ENCODE measurements around the gene AOC3. TPM values are rescaled to one million over a fixed set of nuclear protein-coding genes. Genes with fewer than 3 reads are reported as not detected.

Gene AOC3
- total and polyA plus RNA-seq, 8 donors, result 56.6 to 186 (median 156) TPM

- no peak overlapping the region for H3K4me3 ChIP-seq
- H3K9me3 ChIP-seq, result no peaks in the 10 kb centered on the region
- TF ChIP-seq CTCF (IDR thresholded peaks at IDR 0.05), result no peak
- no peaks in the 10 kb centered on the region for H3K27me3 ChIP-seq
- ATAC-seq, result peak; percentile 27
- intact Hi-C loops (cut with DNase I), result loop anchor here (5.0 to 10.0 kb wide), 2 partner anchors 81 to 89 kb away; no protein-coding TSS in a partner anchor
- DNase-seq, result no peak
- H3K27ac ChIP-seq, result peak overlapping the region in 1 of 2 donors; percentile 59
- peaks cover 0 to 49% of the 10 kb centered on the region in 2 donors for H3K36me3 ChIP-seq
- H3K4me1 ChIP-seq, result peaks cover 0 to 61% of the 10 kb centered on the region in 2 donors
Observed at GRCh38 chr17:42845918-42846593, 4.9 kb upstream of the AOC3 start.

GRCh38 chr17:42846594-42847280, 4.3 kb upstream of the AOC3 start:
- no peak for DNase-seq
- peak overlapping the region in 1 of 2 donors; percentile 59 for H3K27ac ChIP-seq
- H3K9me3 ChIP-seq, result no peaks in the 10 kb centered on the region
- no peak for TF ChIP-seq CTCF (IDR thresholded peaks at IDR 0.05)
- intact Hi-C loops (cut with DNase I), result loop anchor here (5.0 to 10.0 kb wide), 2 partner anchors 81 to 88 kb away; no protein-coding TSS in a partner anchor
- no peaks in the 10 kb centered on the region for H3K27me3 ChIP-seq
- H3K4me3 ChIP-seq, result no peak overlapping the region
- H3K36me3 ChIP-seq, result peaks cover 0 to 42% of the 10 kb centered on the region in 2 donors
- peaks cover 0 to 55% of the 10 kb centered on the region in 2 donors for H3K4me1 ChIP-seq
- peak; percentile 16 for ATAC-seq

- H3K4me3 ChIP-seq, result no peak overlapping the region
- no peak for TF ChIP-seq CTCF (IDR thresholded peaks at IDR 0.05)
- H3K27ac ChIP-seq, result no peak overlapping the region
- peaks cover 0 to 47% of the 10 kb centered on the region in 2 donors for H3K4me1 ChIP-seq
- intact Hi-C loops (cut with DNase I), result loop anchor here (5.0 to 10.0 kb wide), 2 partner anchors 79 to 87 kb away; no protein-coding TSS in a partner anchor
- no peaks in the 10 kb centered on the region for H3K9me3 ChIP-seq
- ATAC-seq (no peak), DNase-seq (no peak)
- no peaks in the 10 kb centered on the region for H3K27me3 ChIP-seq
- peaks cover 0 to 29% of the 10 kb centered on the region in 2 donors for H3K36me3 ChIP-seq
Observed at GRCh38 chr17:42848093-42848492, 2.9 kb upstream of the AOC3 start.

GRCh38 chr17:42849031-42849430, 2.0 kb upstream of the AOC3 start:
- intact Hi-C loops (cut with DNase I), result loop anchor here (5.0 to 10.0 kb wide), 2 partner anchors 78 to 86 kb away; no protein-coding TSS in a partner anchor
- Histone ChIP-seq H3K4me1 (peaks cover 0 to 45% of the 10 kb centered on the region in 2 donors), H3K36me3 (peaks cover 0 to 19% of the 10 kb centered on the region in 2 donors), H3K27ac (no peak overlapping the region), H3K9me3 (no peaks in the 10 kb centered on the region), H3K4me3 (no peak overlapping the region), H3K27me3 (no peaks in the 10 kb centered on the region)
- no peak for TF ChIP-seq CTCF (IDR thresholded peaks at IDR 0.05)
- ATAC-seq (no peak), DNase-seq (no peak)

Measured in left lung (tissue), 10 donors.